Hepatocyte (in vitro differentiated cells): ENCODE measurements around the gene HOXD1. TPM values are rescaled to one million over a fixed set of nuclear protein-coding genes. Genes with fewer than 3 reads are reported as not detected.

Experiments used
- DNase-seq: peaks from one replicate; pipeline ENCODE4 v3.0.0-alpha.2; 2016; ENCODE audit warnings: low spot score
- H2AFZ ChIP-seq: fragments of 200-600 bp; sonication (generic); 2 replicates; pipeline ENCODE4 v1.6.0; 2016; ENCODE audit warnings: antibody characterized with exemption, mild to moderate bottlenecking
- H3K27ac ChIP-seq: fragments of 200-600 bp; sonication (generic); 2 replicates; pipeline ENCODE4 v1.5.1; 2016; ENCODE audit warnings: mild to moderate bottlenecking
- H3K27me3 ChIP-seq: fragments of 200-600 bp; sonication (generic); 2 replicates; pipeline ENCODE4 v1.6.1; 2016
- H3K36me3 ChIP-seq: fragments of 200-600 bp; sonication (generic); replicated peaks from 2 replicates; pipeline ENCODE4 v1.5.1; 2016; ENCODE audit warnings: low read depth; ENCODE audit not compliant: insufficient read depth
- H3K4me1 ChIP-seq: fragments of 200-600 bp; sonication (generic); 2 replicates; pipeline ENCODE4 v1.5.1; 2016; ENCODE audit warnings: mild to moderate bottlenecking, moderate library complexity; ENCODE audit not compliant: insufficient read depth
- H3K4me2 ChIP-seq: fragments of 200-600 bp; sonication (generic); 2 replicates; pipeline ENCODE4 v1.6.0; 2016
- H3K4me3 ChIP-seq: fragments of 200-600 bp; sonication (generic); 2 replicates; pipeline ENCODE4 v1.5.1; 2016; ENCODE audit warnings: mild to moderate bottlenecking
- H3K79me2 ChIP-seq: fragments of 200-600 bp; sonication (generic); 2 replicates; pipeline ENCODE4 v1.6.0; 2017; ENCODE audit warnings: mild to moderate bottlenecking
- H3K9me2 ChIP-seq: fragments of 200-600 bp; sonication (generic); replicated peaks from 2 replicates; pipeline ENCODE4 v1.6.0; 2017; ENCODE audit warnings: mild to moderate bottlenecking; ENCODE audit not compliant: insufficient read depth
- H3K9me3 ChIP-seq: fragments of 200-600 bp; sonication (generic); 2 replicates; pipeline ENCODE4 v1.5.1; 2016; ENCODE audit warnings: low read depth, mild to moderate bottlenecking
- H4K20me1 ChIP-seq: fragments of 200-600 bp; sonication (generic); 2 replicates; pipeline ENCODE4 v1.6.0; 2016; ENCODE audit warnings: mild to moderate bottlenecking; ENCODE audit not compliant: insufficient read depth, poor library complexity, severe bottlenecking
- EZH2 ChIP-seq: fragments of 200-600 bp; sonication (generic); IDR thresholded peaks from 2 replicates; pipeline ENCODE4 v1.6.1; 2016; ENCODE audit warnings: antibody characterized with exemption, mild to moderate bottlenecking, borderline replicate concordance
- EZH2phosphoT487 ChIP-seq: fragments of 200-600 bp; sonication (generic); IDR thresholded peaks from one replicate; pipeline ENCODE4 v1.6.1; 2018; ENCODE audit warnings: antibody characterized with exemption, mild to moderate bottlenecking, low read depth, moderate library complexity; ENCODE audit not compliant: unreplicated experiment, severe bottlenecking
- WGBS: methylation state at CpG from one replicate; pipeline ENCODE4 v1.1.6; 2016; ENCODE audit warnings: low lambda C conversion rate; ENCODE audit errors: missing lambda C conversion rate; 5-methylcytosine and 5-hydroxymethylcytosine counted together
- polyA plus RNA-seq: library from polyadenylated mRNA; unstranded; fragments of >200 nt; fragmentation: Nextera tagmentation; extraction: Ambion mirVana; gene quantifications from 2 replicates; pipeline ENCODE4 v1.2.1, GENCODE V29; 2016
- total RNA-seq: library from RNA; depleted of rRNA; stranded (reverse); fragments of >200 nt; gene quantifications from 2 replicates; pipeline ENCODE4 v1.2.3, GENCODE V29; 2014
- TF ChIP-seq, protein P1 (sequence below): fragments of 200-600 bp; sonication (generic); IDR thresholded peaks from 2 replicates; pipeline ENCODE4 v1.5.1; 2016; ENCODE audit warnings: antibody characterized with exemption, mild to moderate bottlenecking; ENCODE audit not compliant: poor library complexity

HOXD1 gene
- total and polyA plus RNA-seq, 2 experiments from 2014 or later = not detected

DNA sequence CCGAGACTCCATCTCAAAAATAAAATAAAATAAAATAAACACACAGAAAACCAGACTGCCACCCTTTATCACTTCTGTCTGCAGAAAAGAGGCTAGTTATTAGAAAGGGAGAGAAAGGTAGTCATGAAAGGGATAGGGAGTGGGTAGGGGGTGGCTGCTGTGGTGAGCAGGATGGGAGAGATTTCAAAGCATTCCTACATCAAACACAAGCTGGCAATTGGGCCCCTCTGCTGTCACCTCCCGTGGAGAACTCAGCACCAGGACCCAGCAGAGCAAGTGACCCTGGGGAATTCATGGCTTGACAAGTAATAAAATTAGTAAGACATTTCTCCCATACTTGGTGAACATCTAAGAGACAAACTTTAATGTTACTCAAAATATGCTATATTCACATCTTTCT lies 3.7 kb upstream of the HOXD1 start:
- Histone ChIP-seq H3K36me3 (no peaks in the 10 kb centered on the region), H3K27me3 (peaks cover 98% of the 10 kb centered on the region), H3K4me2 (no peak overlapping the region), H3K79me2 (no peaks in the 10 kb centered on the region), H3K27ac (no peak overlapping the region), H3K4me3 (no peak overlapping the region), H4K20me1 (no peaks in the 10 kb centered on the region), H2AFZ (no peak overlapping the region), H3K4me1 (peaks cover 21% of the 10 kb centered on the region), H3K9me3 (no peaks in the 10 kb centered on the region), H3K9me2 (no peaks in the 10 kb centered on the region)
- TF ChIP-seq EZH2 (no peak), EZH2phosphoT487 (no peak)
- TF ChIP-seq, protein P1, sequence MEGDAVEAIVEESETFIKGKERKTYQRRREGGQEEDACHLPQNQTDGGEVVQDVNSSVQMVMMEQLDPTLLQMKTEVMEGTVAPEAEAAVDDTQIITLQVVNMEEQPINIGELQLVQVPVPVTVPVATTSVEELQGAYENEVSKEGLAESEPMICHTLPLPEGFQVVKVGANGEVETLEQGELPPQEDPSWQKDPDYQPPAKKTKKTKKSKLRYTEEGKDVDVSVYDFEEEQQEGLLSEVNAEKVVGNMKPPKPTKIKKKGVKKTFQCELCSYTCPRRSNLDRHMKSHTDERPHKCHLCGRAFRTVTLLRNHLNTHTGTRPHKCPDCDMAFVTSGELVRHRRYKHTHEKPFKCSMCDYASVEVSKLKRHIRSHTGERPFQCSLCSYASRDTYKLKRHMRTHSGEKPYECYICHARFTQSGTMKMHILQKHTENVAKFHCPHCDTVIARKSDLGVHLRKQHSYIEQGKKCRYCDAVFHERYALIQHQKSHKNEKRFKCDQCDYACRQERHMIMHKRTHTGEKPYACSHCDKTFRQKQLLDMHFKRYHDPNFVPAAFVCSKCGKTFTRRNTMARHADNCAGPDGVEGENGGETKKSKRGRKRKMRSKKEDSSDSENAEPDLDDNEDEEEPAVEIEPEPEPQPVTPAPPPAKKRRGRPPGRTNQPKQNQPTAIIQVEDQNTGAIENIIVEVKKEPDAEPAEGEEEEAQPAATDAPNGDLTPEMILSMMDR = no peak
- WGBS = 77% methylated on average over 2 of the region's 2 CpGs
- no peak for DNase-seq

DNA sequence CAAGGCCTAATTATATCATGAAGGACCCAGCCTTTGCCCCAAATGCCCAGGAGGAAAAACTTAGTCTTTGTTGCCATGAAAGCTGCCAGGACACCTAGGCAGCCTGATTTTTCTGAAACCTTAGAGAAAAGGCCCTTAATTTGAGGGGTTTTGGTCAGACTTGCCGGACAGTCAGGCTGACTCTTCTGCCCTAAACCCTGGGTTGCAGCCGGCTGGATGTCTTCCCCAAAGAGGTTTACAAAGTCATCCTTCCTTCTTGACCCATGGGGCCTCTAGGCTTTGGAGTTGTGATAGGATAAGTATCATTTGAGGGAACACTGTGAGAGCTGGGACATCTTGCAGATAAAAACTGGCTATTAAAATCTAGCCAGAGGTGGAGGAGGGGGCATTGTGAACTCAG lies 2.4 kb upstream of the HOXD1 start:
- Histone ChIP-seq H3K9me3 (no peaks in the 10 kb centered on the region), H3K4me1 (peaks cover 22% of the 10 kb centered on the region), H3K27me3 (peaks cover 98% of the 10 kb centered on the region), H3K4me2 (no peak overlapping the region), H3K79me2 (no peaks in the 10 kb centered on the region), H2AFZ (no peak overlapping the region), H3K9me2 (no peaks in the 10 kb centered on the region), H3K36me3 (no peaks in the 10 kb centered on the region), H4K20me1 (no peaks in the 10 kb centered on the region), H3K27ac (no peak overlapping the region), H3K4me3 (no peak overlapping the region)
- TF ChIP-seq EZH2 = no peak
- TF ChIP-seq EZH2phosphoT487 = no peak
- TF ChIP-seq, protein P1 = no peak
- no peak for DNase-seq
- 88% methylated on average over 2 of the region's 2 CpGs for WGBS

DNA sequence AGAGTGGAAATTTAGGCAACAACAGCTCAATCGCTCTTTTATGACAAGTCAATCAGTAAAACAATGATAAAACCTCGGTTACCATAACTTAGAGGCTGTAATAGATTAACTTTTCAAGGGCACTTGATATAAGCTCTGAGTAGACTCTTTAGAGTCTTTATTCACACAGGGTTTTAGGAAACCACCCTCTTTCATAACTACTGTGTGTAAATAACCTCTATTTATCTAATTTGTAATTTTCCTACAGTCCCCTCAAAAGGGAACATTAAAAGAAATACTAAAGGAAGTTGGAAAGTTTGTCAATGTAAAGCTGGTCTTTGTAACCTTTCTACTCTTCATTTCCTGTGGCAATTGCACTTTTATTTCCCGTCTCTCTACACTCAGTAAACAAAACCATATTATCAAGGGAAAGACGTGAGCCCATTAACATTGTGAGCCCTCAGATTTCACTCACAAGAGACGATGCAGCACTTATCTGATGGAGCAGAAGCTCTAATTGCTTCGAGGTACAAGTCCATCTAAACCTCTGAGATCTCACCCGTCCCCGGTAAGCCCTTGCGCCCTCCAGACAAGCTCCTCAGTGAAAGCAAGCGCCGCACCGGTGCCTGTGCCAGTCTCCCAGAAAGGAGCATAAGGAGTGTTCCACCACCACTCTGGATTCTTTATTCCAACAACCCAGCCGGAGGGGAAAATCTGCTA lies 1.1 kb upstream of the HOXD1 start:
- Histone ChIP-seq H3K9me2 (no peaks in the 10 kb centered on the region), H3K36me3 (no peaks in the 10 kb centered on the region), H4K20me1 (no peaks in the 10 kb centered on the region), H3K27me3 (peaks cover 98% of the 10 kb centered on the region), H3K4me1 (peaks cover 22% of the 10 kb centered on the region), H2AFZ (peak overlapping the region; percentile 76), H3K4me3 (no peak overlapping the region), H3K79me2 (no peaks in the 10 kb centered on the region), H3K9me3 (no peaks in the 10 kb centered on the region), H3K4me2 (peak overlapping the region; percentile 97), H3K27ac (no peak overlapping the region)
- WGBS = 6% methylated on average over 13 of the region's 13 CpGs
- no peak for DNase-seq
- peak; percentile 73 for TF ChIP-seq EZH2
- no peak for TF ChIP-seq EZH2phosphoT487

DNA sequence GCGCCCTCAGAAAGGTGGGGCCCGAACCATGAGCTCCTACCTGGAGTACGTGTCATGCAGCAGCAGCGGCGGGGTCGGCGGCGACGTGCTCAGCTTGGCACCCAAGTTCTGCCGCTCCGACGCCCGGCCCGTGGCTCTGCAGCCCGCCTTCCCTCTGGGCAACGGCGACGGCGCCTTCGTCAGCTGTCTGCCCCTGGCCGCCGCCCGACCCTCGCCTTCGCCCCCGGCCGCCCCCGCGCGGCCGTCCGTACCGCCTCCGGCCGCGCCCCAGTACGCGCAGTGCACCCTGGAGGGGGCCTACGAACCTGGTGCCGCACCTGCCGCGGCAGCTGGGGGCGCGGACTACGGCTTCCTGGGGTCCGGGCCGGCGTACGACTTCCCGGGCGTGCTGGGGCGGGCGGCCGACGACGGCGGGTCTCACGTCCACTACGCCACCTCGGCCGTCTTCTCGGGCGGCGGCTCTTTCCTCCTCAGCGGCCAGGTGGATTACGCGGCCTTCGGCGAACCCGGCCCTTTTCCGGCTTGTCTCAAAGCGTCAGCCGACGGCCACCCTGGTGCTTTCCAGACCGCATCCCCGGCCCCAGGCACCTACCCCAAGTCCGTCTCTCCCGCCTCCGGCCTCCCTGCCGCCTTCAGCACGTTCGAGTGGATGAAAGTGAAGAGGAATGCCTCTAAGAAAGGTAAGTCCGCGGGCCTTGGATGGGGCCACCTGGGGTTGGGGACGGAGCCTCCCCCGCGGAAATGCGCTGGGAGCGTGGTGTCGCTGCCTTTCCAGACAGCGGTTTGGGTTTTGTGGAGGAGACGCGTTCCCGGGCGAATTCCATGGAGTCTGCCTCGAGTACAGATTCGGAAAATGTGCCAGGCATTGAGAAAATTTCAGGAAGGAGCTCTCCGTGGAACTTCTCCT lies 559 bp downstream of the HOXD1 start:
- peak; percentile 23 for DNase-seq
- 2% methylated on average over 91 of the region's 98 CpGs for WGBS
- no peaks in the 10 kb centered on the region for H4K20me1 ChIP-seq
- H3K27me3 ChIP-seq = peaks cover 98% of the 10 kb centered on the region
- peak overlapping the region; percentile 49 for H3K4me3 ChIP-seq
- H3K4me2 ChIP-seq = peak overlapping the region; percentile 97
- H2AFZ ChIP-seq = peak overlapping the region; percentile 76
- H3K36me3 ChIP-seq = no peaks in the 10 kb centered on the region
- no peaks in the 10 kb centered on the region for H3K9me2 ChIP-seq
- H3K79me2 ChIP-seq = no peaks in the 10 kb centered on the region
- TF ChIP-seq, protein P1 = no peak
- TF ChIP-seq EZH2 = peak; percentile 91
- TF ChIP-seq EZH2phosphoT487 = peak; percentile 89
- no peaks in the 10 kb centered on the region for H3K9me3 ChIP-seq
- H3K4me1 ChIP-seq = peaks cover 22% of the 10 kb centered on the region
- H3K27ac ChIP-seq = no peak overlapping the region
